Mammary epithelial cell (primary cell): ENCODE measurements around the gene SH3D19.

Source experiments
- CTCF ChIP-seq, 2 donors: IDR thresholded peaks in 1 of 2; conservative IDR thresholded peaks in 1 of 2; 2 replicates each; pipeline ENCODE4 v1.5.1; 2011 to 2012; ENCODE audit warnings: inconsistent platforms in 2 of 2, low read length in 2 of 2, mild to moderate bottlenecking in 2 of 2, control low read depth in 1 of 2, low read depth in 1 of 2; ENCODE audit not compliant: insufficient read depth in 1 of 2; ENCODE audit errors: extremely low read depth in 1 of 2
- EZH2 ChIP-seq: IDR thresholded peaks from 2 replicates; pipeline ENCODE4 v1.6.1; 2012; ENCODE audit warnings: low read length, inconsistent platforms, borderline replicate concordance

DNA sequence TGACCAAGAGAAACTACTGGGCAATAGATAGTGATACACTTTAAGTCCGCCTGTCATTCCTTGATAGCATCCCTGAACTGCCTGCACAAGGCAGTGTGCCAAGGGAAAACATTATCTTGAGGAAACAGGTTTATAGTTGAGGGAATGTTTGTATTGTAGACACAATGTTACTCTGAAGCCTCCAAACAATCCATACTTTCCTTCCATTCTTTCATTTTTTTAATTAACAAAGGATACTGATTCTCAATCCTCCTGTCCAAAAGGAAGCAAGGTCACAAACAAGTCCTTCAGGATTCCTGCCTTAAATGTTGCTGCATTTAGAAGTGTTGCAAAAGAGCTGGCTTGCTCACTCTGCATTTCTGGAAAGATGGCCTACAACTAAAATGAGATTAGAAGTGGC lies 110.1 kb downstream of the SH3D19 start:
- TF ChIP-seq CTCF (conservative IDR thresholded peaks at IDR 0.05 in 1 of 2, IDR thresholded peaks at IDR 0.05 in 1 of 2; ENCODE audit: extremely low read depth in 1 of 2, insufficient read depth in 1 of 2, low read depth in 1 of 2, low read length in 2 of 2) (no peak), EZH2 (no peak)
